GM18519 (cell line): ENCODE measurements around the gene OBI1.

Experiments
- ATAC-seq: cut with Tn5 transposase; IDR thresholded peaks from one replicate; pipeline ENCODE4 v1.9.1; 2021; ENCODE audit warnings: mild to moderate bottlenecking, moderate library complexity; ENCODE audit not compliant: unreplicated experiment, low FRiP score

Gene OBI1

GRCh38 chr13:78658630-78659449 is at the start of gene OBI1:
Gene OBI1, minus strand, starts transcription at chr13:78659155. Its CDS starts 35 bp downstream, at chr13:78659120.
- peak; percentile 51 for ATAC-seq

- no peak for ATAC-seq
Measured at GRCh38 chr13:78701383-78701782, 42.4 kb upstream of the OBI1 start.

GRCh38 chr13:78700121-78700910 is 41.4 kb upstream of the OBI1 start:
- no peak for ATAC-seq

- ATAC-seq, result no peak
Measured at GRCh38 chr13:78689011-78689410, 30.1 kb upstream of the OBI1 start.

GRCh38 chr13:78686461-78686860 is 27.5 kb upstream of the OBI1 start:
- ATAC-seq, result no peak

- ATAC-seq, result no peak
Measured at GRCh38 chr13:78680576-78681350, 21.8 kb upstream of the OBI1 start.

- no peak for ATAC-seq
Measured at GRCh38 chr13:78680115-78680561, 21.2 kb upstream of the OBI1 start.

GRCh38 chr13:78679329-78679728 is 20.4 kb upstream of the OBI1 start:
- no peak for ATAC-seq

- no peak for ATAC-seq
Measured at GRCh38 chr13:78675112-78675511, 16.2 kb upstream of the OBI1 start.

- no peak for ATAC-seq
Measured at GRCh38 chr13:78674638-78675037, 15.7 kb upstream of the OBI1 start.

- peak; percentile 28 for ATAC-seq
Measured at GRCh38 chr13:78662467-78662866, 3.5 kb upstream of the OBI1 start.

- no peak for ATAC-seq
Measured at GRCh38 chr13:78660495-78660857, 1.5 kb upstream of the OBI1 start.

GRCh38 chr13:78659732-78660494 is 958 bp upstream of the OBI1 start:
- ATAC-seq, result no peak

GRCh38 chr13:78659450-78659730 is 435 bp upstream of the OBI1 start:
- ATAC-seq, result no peak

GRCh38 chr13:78657699-78658629 is 991 bp downstream of the OBI1 start:
- ATAC-seq, result peak; percentile 4

GRCh38 chr13:78655906-78656305 is 3.0 kb downstream of the OBI1 start:
- no peak for ATAC-seq

- no peak for ATAC-seq
Measured at GRCh38 chr13:78655007-78655406, 3.9 kb downstream of the OBI1 start.

- ATAC-seq, result no peak
Measured at GRCh38 chr13:78652651-78653050, 6.3 kb downstream of the OBI1 start.

- ATAC-seq, result no peak
Measured at GRCh38 chr13:78650717-78651083, 8.3 kb downstream of the OBI1 start.
